UCSD-AML1 (cell line): ENCODE results near the gene OBSCN.

Experiments used
- DNase-seq: peaks from one replicate; lab custom pipeline; 2025; ENCODE audit not compliant: unreplicated experiment; lab: John Stamatoyannopoulos, UW

The OBSCN gene

GRCh38 chr1:228207851-228208821 is at the start of gene OBSCN:
Gene OBSCN, plus strand, starts transcription at chr1:228208044. Its CDS starts 3,740 bp downstream, at chr1:228211784.
- DNase-seq: no peak

GRCh38 chr1:228158151-228159007 is 49.5 kb upstream of the OBSCN start:
- DNase-seq: no peak

GRCh38 chr1:228159008-228159665 is 48.7 kb upstream of the OBSCN start:
- no peak for DNase-seq

- no peak for DNase-seq
Measured at GRCh38 chr1:228160201-228160761, 47.6 kb upstream of the OBSCN start.

GRCh38 chr1:228161362-228161761 is 46.5 kb upstream of the OBSCN start:
- DNase-seq: no peak

GRCh38 chr1:228161866-228162265 is 46.0 kb upstream of the OBSCN start:
- DNase-seq: no peak

GRCh38 chr1:228162286-228163006 is 45.4 kb upstream of the OBSCN start:
- DNase-seq: peak; percentile 70

GRCh38 chr1:228163007-228163753 is 44.7 kb upstream of the OBSCN start:
- DNase-seq: peak; percentile 70

- no peak for DNase-seq
Measured at GRCh38 chr1:228163776-228164519, 43.9 kb upstream of the OBSCN start.

- no peak for DNase-seq
Measured at GRCh38 chr1:228164561-228165371, 43.1 kb upstream of the OBSCN start.

- DNase-seq: peak; percentile 99
Measured at GRCh38 chr1:228165372-228166169, 42.3 kb upstream of the OBSCN start, which contains the start of gene IBA57. Gene IBA57, plus strand, starts transcription at chr1:228165804. Its CDS starts 13 bp downstream, at chr1:228165817.

- peak; percentile 81 for DNase-seq
Measured at GRCh38 chr1:228166170-228166936, 41.5 kb upstream of the OBSCN start.

GRCh38 chr1:228168563-228169270 is 39.1 kb upstream of the OBSCN start:
- no peak for DNase-seq

- no peak for DNase-seq
Measured at GRCh38 chr1:228169345-228169744, 38.5 kb upstream of the OBSCN start.

GRCh38 chr1:228170666-228171065 is 37.2 kb upstream of the OBSCN start:
- no peak for DNase-seq
